HG02970 (cell line): ENCODE results near the gene MTRF1.
"Not testable (repeated sequence)": the region's sequence is repeated elsewhere in the genome, so short reads cannot be mapped to it uniquely, and the experiment has no call there.

Experiments
- ATAC-seq: cut with Tn5 transposase; IDR thresholded peaks from one replicate; pipeline ENCODE4 v1.9.1; 2021; ENCODE audit warnings: mild to moderate bottlenecking, moderate library complexity, moderate number of reproducible peaks; ENCODE audit not compliant: unreplicated experiment, low FRiP score

The MTRF1 gene

GRCh38 chr13:41284512-41285288 lies 21.3 kb upstream of the MTRF1 start:
- no peak for ATAC-seq

GRCh38 chr13:41282129-41282571 lies 18.8 kb upstream of the MTRF1 start:
- no peak for ATAC-seq

- ATAC-seq: not testable (repeated sequence)
Observed at GRCh38 chr13:41279156-41279555, 15.8 kb upstream of the MTRF1 start.

GRCh38 chr13:41276824-41277223 lies 13.4 kb upstream of the MTRF1 start:
- no peak for ATAC-seq

GRCh38 chr13:41274881-41275280 lies 11.5 kb upstream of the MTRF1 start:
- ATAC-seq: no peak

- no peak for ATAC-seq
Observed at GRCh38 chr13:41273831-41274441, 10.6 kb upstream of the MTRF1 start.

- no peak for ATAC-seq
Observed at GRCh38 chr13:41271456-41272285, 8.3 kb upstream of the MTRF1 start.

GRCh38 chr13:41268764-41269163 lies 5.4 kb upstream of the MTRF1 start:
- ATAC-seq: no peak

GRCh38 chr13:41267106-41267505 lies 3.7 kb upstream of the MTRF1 start:
- ATAC-seq: no peak

- ATAC-seq: no peak
Observed at GRCh38 chr13:41259875-41260501, 3.4 kb downstream of the MTRF1 start.

GRCh38 chr13:41257535-41257934 lies 5.8 kb downstream of the MTRF1 start:
- ATAC-seq: no peak

GRCh38 chr13:41254902-41255301 lies 8.5 kb downstream of the MTRF1 start:
- ATAC-seq: no peak

GRCh38 chr13:41250993-41251392 lies 12.4 kb downstream of the MTRF1 start:
- no peak for ATAC-seq

GRCh38 chr13:41246969-41247680 lies 16.3 kb downstream of the MTRF1 start:
- ATAC-seq: no peak

- ATAC-seq: no peak
Observed at GRCh38 chr13:41244556-41244955, 18.8 kb downstream of the MTRF1 start.

GRCh38 chr13:41241626-41242025 lies 21.8 kb downstream of the MTRF1 start:
- no peak for ATAC-seq

- no peak for ATAC-seq
Observed at GRCh38 chr13:41236369-41236768, 27.0 kb downstream of the MTRF1 start.

- ATAC-seq: no peak
Observed at GRCh38 chr13:41232578-41233480, 30.5 kb downstream of the MTRF1 start.

GRCh38 chr13:41231786-41232185 lies 31.6 kb downstream of the MTRF1 start:
- ATAC-seq: no peak
